HEK293T (cell line): ENCODE data around the gene SNRNP48.

Experiments used
- CTCF ChIA-PET: fragments of 350-600 bp; formaldehyde crosslinking; extraction: SDS; loops from one replicate; lab custom pipeline; 2021; ENCODE audit warnings: antibody characterized with exemption, inconsistent platforms; lab: Yijun Ruan, JAX
- POLR2A ChIA-PET: fragments of 350-600 bp; formaldehyde crosslinking; extraction: SDS; loops from one replicate; lab custom pipeline; 2020; ENCODE audit warnings: antibody characterized with exemption, inconsistent platforms; lab: Yijun Ruan, JAX
- DNase-seq: peaks from one replicate; pipeline ENCODE4 v3.0.0; 2012; ENCODE audit warnings: mixed read lengths; ENCODE audit errors: extremely low spot score
- ARNT ChIP-seq: fragments of 450-650 bp; IDR thresholded peaks from 2 replicates; pipeline ENCODE4 v1.6.1; 2017; ENCODE audit warnings: mild to moderate bottlenecking
- BHLHE40 ChIP-seq: fragments of 450-650 bp; IDR thresholded peaks from 2 replicates; pipeline ENCODE4 v1.6.1; 2016; ENCODE audit warnings: mild to moderate bottlenecking, moderate library complexity, borderline replicate concordance
- CTBP1 ChIP-seq: fragments of 450-650 bp; IDR thresholded peaks from 2 replicates; pipeline ENCODE4 v1.6.1; 2016; ENCODE audit warnings: borderline replicate concordance
- ELF4 ChIP-seq: fragments of 450-650 bp; IDR thresholded peaks from 2 replicates; pipeline ENCODE4 v1.6.1; 2017; ENCODE audit warnings: antibody characterized with exemption
- FOXA1 ChIP-seq: fragments of 450-650 bp; IDR thresholded peaks from 2 replicates; pipeline ENCODE4 v1.6.1; 2016; ENCODE audit warnings: mild to moderate bottlenecking
- FOXK2 ChIP-seq: fragments of 450-650 bp; IDR thresholded peaks from 2 replicates; pipeline ENCODE4 v1.6.1; 2016; ENCODE audit warnings: mild to moderate bottlenecking
- FOXM1 ChIP-seq: fragments of 450-650 bp; IDR thresholded peaks from 2 replicates; pipeline ENCODE4 v1.6.1; 2017; ENCODE audit warnings: mild to moderate bottlenecking, borderline replicate concordance
- HDGF ChIP-seq: fragments of 450-650 bp; IDR thresholded peaks from 2 replicates; pipeline ENCODE4 v1.6.1; 2017; ENCODE audit warnings: antibody characterized with exemption, borderline replicate concordance
- L3MBTL2 ChIP-seq: fragments of 450-650 bp; conservative IDR thresholded peaks from 2 replicates; pipeline ENCODE4 v1.6.1; 2016; ENCODE audit warnings: mild to moderate bottlenecking
- LEF1 ChIP-seq: fragments of 450-650 bp; IDR thresholded peaks from 2 replicates; pipeline ENCODE4 v1.6.1; 2017; ENCODE audit warnings: mild to moderate bottlenecking, borderline replicate concordance
- NFRKB ChIP-seq: fragments of 450-650 bp; IDR thresholded peaks from 2 replicates; pipeline ENCODE4 v1.6.1; 2016; ENCODE audit warnings: mild to moderate bottlenecking, moderate library complexity
- PKNOX1 ChIP-seq: fragments of 450-650 bp; IDR thresholded peaks from 2 replicates; pipeline ENCODE4 v1.6.1; 2016
- SP1 ChIP-seq: fragments of 450-650 bp; IDR thresholded peaks from 2 replicates; pipeline ENCODE4 v1.6.1; 2017
- SUZ12 ChIP-seq: fragments of 450-650 bp; IDR thresholded peaks from 2 replicates; pipeline ENCODE4 v1.6.1; 2016; ENCODE audit warnings: mild to moderate bottlenecking
- TARDBP ChIP-seq: fragments of 450-650 bp; IDR thresholded peaks from 2 replicates; pipeline ENCODE4 v1.6.1; 2016
- ZNF384 ChIP-seq: fragments of 450-650 bp; IDR thresholded peaks from 2 replicates; pipeline ENCODE4 v1.6.1; 2016

SNRNP48 gene

GRCh38 chr6:7594579-7595125 is 4.7 kb downstream of the SNRNP48 start:
- ChIA-PET POLR2A (no interaction called here), CTCF (no interaction called here)
- no peak for TF ChIP-seq CTBP1
- TF ChIP-seq NFRKB, result no peak
- no peak for TF ChIP-seq FOXM1
- no peak for TF ChIP-seq SUZ12
- TF ChIP-seq ARNT, result no peak
- no peak for TF ChIP-seq FOXA1
- no peak for TF ChIP-seq L3MBTL2
- TF ChIP-seq ZNF384, result no peak
- no peak for TF ChIP-seq ELF4
- no peak for TF ChIP-seq TARDBP
- TF ChIP-seq HDGF, result no peak
- TF ChIP-seq PKNOX1, result no peak
- no peak for TF ChIP-seq BHLHE40
- TF ChIP-seq LEF1, result no peak
- TF ChIP-seq FOXK2, result no peak
- no peak for TF ChIP-seq SP1

GRCh38 chr6:7604003-7604402 is 14.0 kb downstream of the SNRNP48 start:
- no peak for DNase-seq
- POLR2A ChIA-PET, result interaction anchor here (2.2 kb wide), 1 partner anchor 14 kb away, joined by 7 read pairs; the partner anchor contains the start of gene SNRNP48
- CTCF ChIA-PET, result no interaction called here

More at GRCh38 chr6:7594579-7595125, 4.7 kb downstream of the SNRNP48 start:
- no peak for DNase-seq

GRCh38 chr6:7604506-7604905 is 14.5 kb downstream of the SNRNP48 start:
- DNase-seq, result no peak
- ChIA-PET CTCF (no interaction called here), POLR2A (interaction anchor here (0.7 to 2.2 kb wide), 2 partner anchors 15 to 215 kb away, joined by 3 to 7 read pairs; partner anchors contain the start of genes CAGE1, RIOK1 and SNRNP48)
- TF ChIP-seq HDGF, result no peak
- TF ChIP-seq ELF4, result no peak
- TF ChIP-seq FOXM1, result no peak

More at GRCh38 chr6:7604003-7604402, 14.0 kb downstream of the SNRNP48 start:
- no peak for TF ChIP-seq FOXA1
- TF ChIP-seq FOXM1, result no peak
- no peak for TF ChIP-seq NFRKB
- no peak for TF ChIP-seq SUZ12
- no peak for TF ChIP-seq ARNT
- no peak for TF ChIP-seq LEF1
- TF ChIP-seq SP1, result no peak
- TF ChIP-seq PKNOX1, result no peak
- TF ChIP-seq TARDBP, result no peak
- no peak for TF ChIP-seq FOXK2
- TF ChIP-seq CTBP1, result no peak
- TF ChIP-seq HDGF, result no peak
- no peak for TF ChIP-seq L3MBTL2
- no peak for TF ChIP-seq ELF4
- no peak for TF ChIP-seq BHLHE40
- no peak for TF ChIP-seq ZNF384

- peak; percentile 62 for DNase-seq
- CTCF ChIA-PET, result interaction anchor here (0.6 to 1.1 kb wide), 6 partner anchors 10 to 935 kb away, joined by 3 to 11 read pairs (median 4); no protein-coding TSS in a partner anchor
- POLR2A ChIA-PET, result interaction anchor here (0.6 kb wide), 1 partner anchor 26 kb away, joined by 3 read pairs; the partner anchor contains the start of gene SNRNP48
- TF ChIP-seq LEF1, result no peak
- no peak for TF ChIP-seq CTBP1
- TF ChIP-seq ZNF384, result no peak
- no peak for TF ChIP-seq FOXM1
- TF ChIP-seq FOXK2, result no peak
- TF ChIP-seq BHLHE40, result no peak
- no peak for TF ChIP-seq NFRKB
These were observed 25.8 kb downstream of the SNRNP48 start for GRCh38 chr6:7615611-7616383.

- DNase-seq, result no peak
- ChIA-PET POLR2A (interaction anchor here (1.1 to 1.4 kb wide), 2 partner anchors 28 to 228 kb away, joined by 3 read pairs; partner anchors contain the start of genes CAGE1, RIOK1 and SNRNP48), CTCF (interaction anchor here (0.5 kb wide), 1 partner anchor 299 kb away, joined by 4 read pairs; no protein-coding TSS in a partner anchor)
- TF ChIP-seq ZNF384, result no peak
- TF ChIP-seq BHLHE40, result no peak
- no peak for TF ChIP-seq FOXK2
- no peak for TF ChIP-seq LEF1
- no peak for TF ChIP-seq NFRKB
- TF ChIP-seq SUZ12, result no peak
- TF ChIP-seq L3MBTL2, result no peak
These were observed 28.1 kb downstream of the SNRNP48 start for GRCh38 chr6:7617801-7618764.

GRCh38 chr6:7621761-7622160 is 31.8 kb downstream of the SNRNP48 start:
- no peak for TF ChIP-seq ARNT
- no peak for TF ChIP-seq TARDBP
- DNase-seq, result no peak
- CTCF ChIA-PET, result no interaction called here
- POLR2A ChIA-PET, result no interaction called here
